ENCODE results near the gene MYADM. TPM values are rescaled to one million over a fixed set of nuclear protein-coding genes. Genes with fewer than 3 reads are reported as not detected.

Gene MYADM
- total RNA-seq, 4 donors from 2014 or later = 4.5 to 12.6 (median 8.8) TPM

GRCh38 chr19:53876651-53877224, 9.1 kb downstream of the MYADM start:
- in situ Hi-C loops (cut with MboI; ENCODE audit: low sequenced_read_pairs in 4 of 4) = no loop called here
- DNase-seq = no peak
- peaks cover 16 to 24% (median 17%) of the 10 kb centered on the region in 3 donors for H3K27me3 ChIP-seq
- H3K9me3 ChIP-seq = no peaks in the 10 kb centered on the region
- no peak for TF ChIP-seq POLR2A (IDR thresholded peaks at IDR 0.05)
- TF ChIP-seq CTCF (IDR thresholded peaks at IDR 0.05 in 4 of 5, conservative IDR thresholded peaks at IDR 0.05 in 1 of 5) = no peak
- peaks cover 0 to under 1% of the 10 kb centered on the region in 2 donors for H3K4me1 ChIP-seq
- intact Hi-C loops (cut with DNase I; ENCODE audit: low total_unique reads) = no loop called here
- no peak for ATAC-seq
- no peak overlapping the region for H3K4me3 ChIP-seq
- H3K27ac ChIP-seq = no peak overlapping the region
- H3K36me3 ChIP-seq = no peaks in the 10 kb centered on the region

GRCh38 chr19:53877361-53877766, 9.7 kb downstream of the MYADM start:
- Histone ChIP-seq H3K27ac (no peak overlapping the region), H3K9me3 (no peaks in the 10 kb centered on the region), H3K4me3 (no peak overlapping the region), H3K36me3 (no peaks in the 10 kb centered on the region), H3K27me3 (peaks cover 23 to 30% (median 23%) of the 10 kb centered on the region in 3 donors), H3K4me1 (peaks cover 0 to 7% of the 10 kb centered on the region in 2 donors)
- DNase-seq (no peak), ATAC-seq (no peak)
- in situ Hi-C loops (cut with MboI; ENCODE audit: low sequenced_read_pairs in 4 of 4) (no loop called here), intact Hi-C loops (cut with DNase I; ENCODE audit: low total_unique reads) (no loop called here)
- TF ChIP-seq CTCF (IDR thresholded peaks at IDR 0.05 in 4 of 5, conservative IDR thresholded peaks at IDR 0.05 in 1 of 5) (no peak), POLR2A (IDR thresholded peaks at IDR 0.05) (no peak)

GRCh38 chr19:53878776-53879139, 11.1 kb downstream of the MYADM start:
- ATAC-seq (no peak), DNase-seq (no peak)
- Histone ChIP-seq H3K27me3 (peaks cover 33 to 44% (median 37%) of the 10 kb centered on the region in 3 donors), H3K4me3 (peak overlapping the region; percentile 47 to 55 (median 52)), H3K9me3 (no peaks in the 10 kb centered on the region), H3K36me3 (no peaks in the 10 kb centered on the region), H3K27ac (peak overlapping the region in 1 of 4 donors; percentile 18), H3K4me1 (peaks cover 0 to 7% of the 10 kb centered on the region in 2 donors)
- TF ChIP-seq POLR2A (IDR thresholded peaks at IDR 0.05) (no peak), CTCF (IDR thresholded peaks at IDR 0.05 in 4 of 5, conservative IDR thresholded peaks at IDR 0.05 in 1 of 5) (no peak)
- in situ Hi-C loops (cut with MboI; ENCODE audit: low sequenced_read_pairs in 4 of 4) = no loop called here
- intact Hi-C loops (cut with DNase I; ENCODE audit: low total_unique reads) = loop anchor here (1.0 kb wide), 1 partner anchor 11 kb away; the partner anchor contains the start of gene MYADM

GRCh38 chr19:53879140-53880081, 11.7 kb downstream of the MYADM start:
- intact Hi-C loops (cut with DNase I; ENCODE audit: low total_unique reads) (loop anchor here (1.0 kb wide), 1 partner anchor 12 kb away; the partner anchor contains the start of gene MYADM), in situ Hi-C loops (cut with MboI; ENCODE audit: low sequenced_read_pairs in 4 of 4) (no loop called here)
- Histone ChIP-seq H3K4me3 (peak overlapping the region; percentile 47 to 55 (median 52)), H3K9me3 (no peaks in the 10 kb centered on the region), H3K27me3 (peaks cover 39 to 50% (median 43%) of the 10 kb centered on the region in 3 donors), H3K27ac (peak overlapping the region in 1 of 4 donors; percentile 18), H3K36me3 (no peaks in the 10 kb centered on the region), H3K4me1 (peaks cover 0 to 7% of the 10 kb centered on the region in 2 donors)
- ATAC-seq (peak; percentile 74 to 80), DNase-seq (peak; percentile 72 to 76)
- TF ChIP-seq CTCF (IDR thresholded peaks at IDR 0.05 in 4 of 5, conservative IDR thresholded peaks at IDR 0.05 in 1 of 5) = no peak
- TF ChIP-seq POLR2A (IDR thresholded peaks at IDR 0.05) = no peak
